H54 (cell line): ENCODE data around the gene CAPN10.

Source experiments
- DNase-seq: peaks from one replicate; pipeline ENCODE4 v3.0.0; 2011; ENCODE audit warnings: low spot score, mixed read lengths; ENCODE audit not compliant: insufficient read length
- FAIRE-seq: peaks from 3 replicates; lab custom pipeline; 2011; peaks lifted over from hg19 to GRCh38; lab: Jason Lieb, UNC
- POLR2A ChIP-seq: IDR thresholded peaks from 2 replicates; pipeline ENCODE4 v1.6.1; 2011; ENCODE audit warnings: low read depth, mild to moderate bottlenecking, low read length

The CAPN10 gene

DNA sequence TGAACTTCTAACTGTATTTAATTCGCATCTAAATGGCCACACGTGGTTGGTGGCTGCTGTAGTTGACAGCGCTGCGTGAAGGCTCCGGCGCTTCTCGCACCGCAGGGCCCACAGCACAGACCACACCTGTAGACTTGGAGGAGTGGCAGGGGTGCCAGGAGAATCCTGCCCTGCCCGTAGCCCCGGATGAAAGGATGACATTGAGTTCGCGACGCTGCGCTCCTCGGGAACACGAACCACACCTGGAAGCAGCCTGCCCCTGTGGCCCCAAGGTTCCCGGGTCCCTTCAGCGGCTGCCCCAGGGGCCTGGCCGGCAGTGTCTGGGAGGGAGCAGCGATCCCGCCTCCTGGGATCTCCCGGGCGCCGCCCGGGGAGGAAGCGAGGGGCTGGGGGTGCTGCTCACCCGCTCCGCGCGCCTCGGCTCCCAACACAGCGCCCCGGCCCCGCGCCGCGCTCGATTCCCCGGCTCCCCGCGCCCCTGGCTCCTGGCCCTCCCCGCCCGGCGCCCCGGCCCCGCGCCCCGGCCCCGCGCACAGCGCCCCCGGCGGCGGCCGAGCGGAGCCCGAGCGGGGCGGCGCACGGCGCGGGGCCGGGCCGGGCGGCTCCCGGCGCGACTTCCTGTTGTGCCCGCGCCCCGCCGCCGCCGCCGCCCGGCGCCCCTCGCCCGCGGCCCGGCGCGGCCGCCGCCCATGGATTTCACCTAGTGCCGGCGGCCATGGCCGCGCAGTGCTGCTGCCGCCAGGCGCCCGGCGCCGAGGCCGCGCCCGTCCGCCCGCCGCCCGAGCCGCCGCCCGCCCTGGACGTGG, 18.5 kb upstream of the CAPN10 start, which contains the start of gene RNPEPL1:
Gene RNPEPL1, plus strand, starts transcription at position 613 of the 806 bp plus-strand sequence. Its CDS starts 103 bp downstream, at position 716.
- no peak for FAIRE-seq
- no peak for TF ChIP-seq POLR2A
- DNase-seq = no peak

GRCh38 chr2:240568678-240569522, 17.6 kb upstream of the CAPN10 start:
- peak; percentile 65 for DNase-seq
- no peak for FAIRE-seq

GRCh38 chr2:240569523-240569997, 17.0 kb upstream of the CAPN10 start:
- no peak for DNase-seq
- TF ChIP-seq POLR2A = no peak
- FAIRE-seq = no peak

More at GRCh38 chr2:240568678-240569522, 17.6 kb upstream of the CAPN10 start:
- peak; percentile 43; the same call in 1 of the 2 replicates for TF ChIP-seq POLR2A

DNA sequence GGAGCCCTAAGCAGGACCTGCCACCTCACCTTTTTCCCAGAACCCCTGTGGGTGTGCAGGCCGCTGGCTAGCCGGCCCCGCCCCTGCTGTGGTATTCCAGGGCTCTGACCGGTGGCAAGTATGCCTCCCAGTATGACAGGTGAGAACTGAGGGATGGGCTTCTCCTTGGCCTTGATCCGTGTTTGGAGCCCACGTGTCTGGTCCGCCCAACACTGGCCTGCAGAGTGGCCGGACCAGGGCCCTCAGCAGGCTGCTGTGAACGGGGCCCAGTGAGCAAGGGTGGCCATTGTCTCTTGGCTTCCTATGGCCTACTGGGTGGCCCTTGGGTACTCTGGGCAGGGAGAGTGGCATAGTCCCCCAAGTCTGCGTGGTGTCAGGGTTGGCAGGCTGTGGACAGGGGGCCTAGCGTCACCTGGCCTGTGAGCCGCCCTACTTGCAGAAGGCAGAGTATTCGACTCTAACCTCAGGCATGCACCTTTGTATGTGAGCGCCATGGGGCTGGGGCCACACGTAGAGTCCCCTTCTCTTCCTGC, 16.5 kb upstream of the CAPN10 start:
- DNase-seq (no peak), FAIRE-seq (no peak)
- TF ChIP-seq POLR2A = no peak

DNA sequence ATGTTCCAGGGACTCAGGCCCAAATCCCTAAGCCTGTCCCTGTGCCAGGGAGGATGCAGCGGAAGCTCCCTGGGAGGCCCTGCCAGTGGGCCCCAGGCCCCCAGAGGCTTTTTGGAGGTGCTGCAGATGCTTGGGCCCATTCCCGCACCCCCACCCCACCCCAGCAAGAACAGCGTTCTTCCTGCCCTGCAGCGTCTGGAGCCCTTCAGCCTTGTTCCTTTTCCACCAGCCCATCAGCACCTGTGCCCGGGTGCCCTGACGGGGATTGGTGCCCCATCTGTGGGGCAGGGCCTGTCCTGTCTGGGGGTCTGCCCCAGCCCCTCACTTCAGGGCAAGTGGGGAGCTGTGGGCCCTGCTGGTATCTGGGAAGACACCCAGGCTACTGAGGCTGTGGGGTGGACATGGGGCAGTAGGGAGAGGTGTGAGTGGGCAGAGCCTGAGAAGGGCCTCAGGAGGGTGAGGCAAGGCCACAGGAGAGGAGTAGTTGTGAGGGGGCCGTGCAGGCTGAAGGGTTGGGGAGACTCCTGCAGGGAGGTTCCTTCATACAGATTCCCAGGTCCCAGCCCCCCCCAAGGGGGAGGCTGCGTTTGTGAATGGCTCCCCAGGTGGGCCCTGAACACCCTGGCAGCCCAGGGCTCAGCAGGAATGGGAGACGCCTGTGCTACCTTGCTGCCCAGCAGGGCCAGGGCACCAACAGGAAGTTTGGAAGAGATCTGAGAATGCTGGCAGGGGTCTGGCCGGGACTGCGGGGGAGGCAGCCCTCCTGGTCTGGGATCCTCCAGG, 15.8 kb upstream of the CAPN10 start:
- no peak for TF ChIP-seq POLR2A
- no peak for DNase-seq
- no peak for FAIRE-seq

GRCh38 chr2:240571314-240571973, 15.1 kb upstream of the CAPN10 start:
- TF ChIP-seq POLR2A = no peak
- FAIRE-seq (no peak), DNase-seq (no peak)

- TF ChIP-seq POLR2A = no peak
- DNase-seq = no peak
- FAIRE-seq = no peak
These were observed 14.1 kb upstream of the CAPN10 start for GRCh38 chr2:240572141-240573031.

- FAIRE-seq = no peak
- TF ChIP-seq POLR2A = no peak
- no peak for DNase-seq
These were observed 13.4 kb upstream of the CAPN10 start for GRCh38 chr2:240573071-240573515.

GRCh38 chr2:240573516-240574385, 12.8 kb upstream of the CAPN10 start:
- no peak for FAIRE-seq
- TF ChIP-seq POLR2A = no peak

DNA sequence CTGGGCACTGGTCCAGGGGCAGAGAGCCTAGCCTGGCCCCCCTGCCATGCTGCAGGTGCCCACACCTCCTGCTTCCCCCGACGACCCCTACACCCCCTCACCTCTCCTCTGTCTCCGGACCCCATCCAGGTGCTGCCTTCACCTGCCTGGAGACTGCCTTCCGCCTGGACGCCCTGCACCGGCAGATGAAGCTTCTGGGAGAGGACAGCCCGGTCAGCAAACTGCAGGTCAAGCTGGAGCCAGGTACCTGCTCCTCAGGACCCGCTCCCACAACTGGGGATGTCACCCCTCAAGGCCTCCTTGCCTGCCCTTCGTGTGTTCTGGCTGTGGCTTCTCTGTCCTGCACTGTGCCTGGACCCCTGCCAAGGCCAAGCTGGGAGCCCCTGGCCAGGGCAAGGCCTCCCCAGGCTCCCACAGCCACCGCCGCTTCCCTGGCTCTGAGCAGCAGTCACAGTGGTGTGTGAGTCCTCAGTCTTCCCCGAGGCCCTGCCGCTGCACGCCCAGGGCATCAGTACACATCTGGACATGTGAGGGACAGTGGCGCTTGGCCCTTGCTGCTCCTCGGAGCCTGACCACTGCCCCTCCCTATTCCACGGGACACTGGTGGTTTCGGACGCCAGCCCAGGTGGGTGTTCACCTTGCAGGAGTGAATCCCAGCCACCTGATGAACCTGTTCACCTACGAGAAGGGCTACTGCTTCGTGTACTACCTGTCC, 12.0 kb upstream of the CAPN10 start:
- TF ChIP-seq POLR2A = no peak
- no peak for FAIRE-seq

More at GRCh38 chr2:240573516-240574385, 12.8 kb upstream of the CAPN10 start:
- no peak for DNase-seq

More for the DNA sequence above, 12.0 kb upstream of the CAPN10 start:
- no peak for DNase-seq
